Measurements from ENCODE around the gene PNMA1. TPM values are rescaled to one million over a fixed set of nuclear protein-coding genes. Genes with fewer than 3 reads are reported as not detected.

Gene PNMA1
- total and polyA plus RNA-seq, 9 of the 15 experiments (the other 6 are each of a cell fraction or from before 2014, with no cell fraction given): 1.7 to 26.4 (median 8.7) TPM

DNA sequence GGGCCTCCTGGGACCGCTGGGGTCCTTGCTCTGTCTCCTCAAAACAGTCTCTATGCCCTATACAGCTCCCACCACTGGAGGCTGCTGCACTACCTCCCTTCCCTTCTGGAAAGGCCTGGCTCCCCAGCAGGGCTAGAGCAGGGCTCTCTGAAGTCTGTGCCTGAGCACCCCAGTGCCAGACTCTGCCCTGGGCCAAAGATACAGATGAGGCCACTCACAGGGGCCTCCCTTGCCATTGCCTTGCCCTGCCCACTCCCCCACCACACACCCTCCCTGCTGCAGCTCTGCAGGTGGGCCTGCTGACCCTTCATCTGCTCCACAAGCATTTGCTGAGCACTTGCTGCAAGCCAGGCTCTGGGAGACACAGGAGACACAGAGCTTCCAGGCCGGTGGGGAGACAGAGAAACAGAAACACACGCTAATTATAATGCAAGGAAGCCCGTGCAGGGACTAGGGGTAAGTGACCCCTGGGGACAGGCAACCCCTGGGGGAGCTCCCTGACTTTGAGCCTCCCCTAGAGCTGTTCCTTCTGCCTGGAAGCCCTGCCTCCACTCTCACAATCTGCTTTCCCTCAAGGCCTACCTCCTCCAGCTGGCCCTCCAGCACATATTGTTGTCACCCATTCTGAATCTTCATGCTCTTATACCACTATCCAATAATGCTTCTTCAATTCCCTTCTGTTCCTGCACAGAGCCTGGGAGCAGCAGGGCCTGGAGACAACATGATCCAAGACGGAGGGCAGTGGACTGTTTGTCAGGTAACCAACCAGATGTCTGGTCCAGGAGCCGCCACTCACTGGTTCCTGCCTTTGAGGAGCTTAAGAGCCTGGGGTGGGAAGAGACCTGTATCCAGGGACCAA lies 32.6 kb upstream of the PNMA1 start (continued):
- TF ChIP-seq, protein P1, sequence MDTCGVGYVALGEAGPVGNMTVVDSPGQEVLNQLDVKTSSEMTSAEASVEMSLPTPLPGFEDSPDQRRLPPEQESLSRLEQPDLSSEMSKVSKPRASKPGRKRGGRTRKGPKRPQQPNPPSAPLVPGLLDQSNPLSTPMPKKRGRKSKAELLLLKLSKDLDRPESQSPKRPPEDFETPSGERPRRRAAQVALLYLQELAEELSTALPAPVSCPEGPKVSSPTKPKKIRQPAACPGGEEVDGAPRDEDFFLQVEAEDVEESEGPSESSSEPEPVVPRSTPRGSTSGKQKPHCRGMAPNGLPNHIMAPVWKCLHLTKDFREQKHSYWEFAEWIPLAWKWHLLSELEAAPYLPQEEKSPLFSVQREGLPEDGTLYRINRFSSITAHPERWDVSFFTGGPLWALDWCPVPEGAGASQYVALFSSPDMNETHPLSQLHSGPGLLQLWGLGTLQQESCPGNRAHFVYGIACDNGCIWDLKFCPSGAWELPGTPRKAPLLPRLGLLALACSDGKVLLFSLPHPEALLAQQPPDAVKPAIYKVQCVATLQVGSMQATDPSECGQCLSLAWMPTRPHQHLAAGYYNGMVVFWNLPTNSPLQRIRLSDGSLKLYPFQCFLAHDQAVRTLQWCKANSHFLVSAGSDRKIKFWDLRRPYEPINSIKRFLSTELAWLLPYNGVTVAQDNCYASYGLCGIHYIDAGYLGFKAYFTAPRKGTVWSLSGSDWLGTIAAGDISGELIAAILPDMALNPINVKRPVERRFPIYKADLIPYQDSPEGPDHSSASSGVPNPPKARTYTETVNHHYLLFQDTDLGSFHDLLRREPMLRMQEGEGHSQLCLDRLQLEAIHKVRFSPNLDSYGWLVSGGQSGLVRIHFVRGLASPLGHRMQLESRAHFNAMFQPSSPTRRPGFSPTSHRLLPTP (IDR thresholded peaks at IDR 0.05; ENCODE audit: borderline replicate concordance, extremely low read depth, insufficient read length): no peak
- no peak for TF ChIP-seq SREBF1 (IDR thresholded peaks at IDR 0.05; ENCODE audit: borderline replicate concordance, low read depth, low read length)
- TF ChIP-seq WHSC1 (IDR thresholded peaks at IDR 0.05; ENCODE audit: low read length): no peak
- no peak for TF ChIP-seq SREBF2 (CRISPR knock-in tag; IDR thresholded peaks at IDR 0.05)
- no peak for TF ChIP-seq FOXM1 (IDR thresholded peaks at IDR 0.05; ENCODE audit: low read depth)
- TF ChIP-seq FOXM1 (CRISPR knock-in tag; IDR thresholded peaks at IDR 0.05; ENCODE audit: low read depth): no peak
- no peak for TF ChIP-seq ZNF239 (CRISPR knock-in tag; IDR thresholded peaks at IDR 0.05)
- peak; percentile 30; the same call in 1 of the 2 replicates for TF ChIP-seq POLR2G (IDR thresholded peaks at IDR 0.05; ENCODE audit: low read depth, low read length)
